ENCODE data around the gene GNPAT.

The GNPAT gene

DNA sequence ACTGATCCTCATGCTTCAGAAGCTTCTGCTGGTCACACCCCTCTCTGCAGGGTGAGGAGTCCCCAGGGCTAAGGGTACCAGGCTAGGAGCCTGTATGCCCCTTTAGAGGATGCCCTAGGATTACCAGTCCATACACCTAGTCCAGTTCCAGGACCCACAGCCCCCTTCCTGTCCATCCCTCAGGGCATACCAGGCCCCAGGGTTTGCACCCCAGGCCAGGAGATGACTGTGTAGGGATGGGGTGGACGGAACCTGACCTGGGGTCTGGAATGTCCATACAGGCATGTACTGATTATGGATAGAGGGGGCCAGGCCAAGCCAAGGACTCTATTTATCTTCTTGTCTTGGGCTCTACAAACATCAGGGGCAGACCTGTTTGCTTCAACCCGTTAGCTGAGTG lies 44.3 kb upstream of the GNPAT start:
- no peaks in the 10 kb centered on the region for H3K27me3 ChIP-seq (ENCODE audit: low read length)

DNA sequence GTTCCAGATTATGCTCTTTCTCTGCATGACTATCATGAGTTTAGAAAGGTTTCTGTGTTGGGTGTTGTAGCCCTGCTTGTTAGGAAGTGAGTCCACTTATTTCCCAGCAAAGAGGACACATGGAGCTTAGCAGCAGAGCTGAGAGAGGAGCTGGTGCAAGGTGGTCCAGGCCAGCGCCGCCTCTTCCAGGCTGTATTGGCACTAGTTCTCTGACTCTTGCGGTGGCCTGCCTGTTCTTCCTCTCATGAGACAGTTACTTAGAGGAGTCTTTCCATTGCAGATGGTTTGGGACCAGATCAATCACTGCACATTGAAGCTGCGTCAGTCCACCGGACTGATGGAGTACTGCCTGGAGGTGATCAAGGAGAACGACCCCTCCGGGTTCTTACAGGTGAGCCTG lies 41.1 kb upstream of the GNPAT start:
- no peaks in the 10 kb centered on the region for H3K27me3 ChIP-seq (ENCODE audit: low read length)
- H3K9me3 ChIP-seq (ENCODE audit: insufficient read depth, low read length) = no peaks in the 10 kb centered on the region
- no peak overlapping the region for H3K4me2 ChIP-seq (ENCODE audit: low read depth, low read length, poor library complexity, severe bottlenecking)
- H3K9ac ChIP-seq (ENCODE audit: low read length) = no peak overlapping the region
- no peak for TF ChIP-seq EZH2phosphoT487 (conservative IDR thresholded peaks at IDR 0.05; ENCODE audit: low read length)
- TF ChIP-seq, protein P1, sequence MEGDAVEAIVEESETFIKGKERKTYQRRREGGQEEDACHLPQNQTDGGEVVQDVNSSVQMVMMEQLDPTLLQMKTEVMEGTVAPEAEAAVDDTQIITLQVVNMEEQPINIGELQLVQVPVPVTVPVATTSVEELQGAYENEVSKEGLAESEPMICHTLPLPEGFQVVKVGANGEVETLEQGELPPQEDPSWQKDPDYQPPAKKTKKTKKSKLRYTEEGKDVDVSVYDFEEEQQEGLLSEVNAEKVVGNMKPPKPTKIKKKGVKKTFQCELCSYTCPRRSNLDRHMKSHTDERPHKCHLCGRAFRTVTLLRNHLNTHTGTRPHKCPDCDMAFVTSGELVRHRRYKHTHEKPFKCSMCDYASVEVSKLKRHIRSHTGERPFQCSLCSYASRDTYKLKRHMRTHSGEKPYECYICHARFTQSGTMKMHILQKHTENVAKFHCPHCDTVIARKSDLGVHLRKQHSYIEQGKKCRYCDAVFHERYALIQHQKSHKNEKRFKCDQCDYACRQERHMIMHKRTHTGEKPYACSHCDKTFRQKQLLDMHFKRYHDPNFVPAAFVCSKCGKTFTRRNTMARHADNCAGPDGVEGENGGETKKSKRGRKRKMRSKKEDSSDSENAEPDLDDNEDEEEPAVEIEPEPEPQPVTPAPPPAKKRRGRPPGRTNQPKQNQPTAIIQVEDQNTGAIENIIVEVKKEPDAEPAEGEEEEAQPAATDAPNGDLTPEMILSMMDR (IDR thresholded peaks at IDR 0.05; ENCODE audit: insufficient read depth, low read length, poor library complexity, severe bottlenecking) = no peak
- no peaks in the 10 kb centered on the region for H4K20me1 ChIP-seq (ENCODE audit: low read depth, low read length)
- no peaks in the 10 kb centered on the region for H3K9me2 ChIP-seq (replicated peaks; ENCODE audit: insufficient read depth, low read length)
- no peaks in the 10 kb centered on the region for H3K36me3 ChIP-seq (ENCODE audit: low read length)
- no peak overlapping the region for H3K4me3 ChIP-seq (ENCODE audit: insufficient read depth, low read length, poor library complexity, severe bottlenecking)
- no peak overlapping the region for H2AFZ ChIP-seq (ENCODE audit: low read depth, low read length, severe bottlenecking)
- H3F3A ChIP-seq (ENCODE audit: insufficient read depth) = no peaks in the 10 kb centered on the region
- no peak overlapping the region for H3K27ac ChIP-seq (ENCODE audit: low read depth, low read length)
- no peaks in the 10 kb centered on the region for H3K79me2 ChIP-seq (ENCODE audit: insufficient read depth, low read length)

More for the DNA sequence above, 44.3 kb upstream of the GNPAT start:
- Histone ChIP-seq H3K9me2 (replicated peaks; ENCODE audit: insufficient read depth, low read length) (no peaks in the 10 kb centered on the region), H3K4me3 (ENCODE audit: insufficient read depth, low read length, poor library complexity, severe bottlenecking) (no peak overlapping the region), H3K4me2 (ENCODE audit: low read depth, low read length, poor library complexity, severe bottlenecking) (no peak overlapping the region), H2AFZ (ENCODE audit: low read depth, low read length, severe bottlenecking) (no peak overlapping the region), H4K20me1 (ENCODE audit: low read depth, low read length) (no peaks in the 10 kb centered on the region), H3K27ac (ENCODE audit: low read depth, low read length) (no peak overlapping the region), H3K9me3 (ENCODE audit: insufficient read depth, low read length) (no peaks in the 10 kb centered on the region), H3F3A (ENCODE audit: insufficient read depth) (no peaks in the 10 kb centered on the region), H3K36me3 (ENCODE audit: low read length) (no peaks in the 10 kb centered on the region), H3K79me2 (ENCODE audit: insufficient read depth, low read length) (no peaks in the 10 kb centered on the region), H3K9ac (ENCODE audit: low read length) (no peak overlapping the region)
- TF ChIP-seq EZH2phosphoT487 (conservative IDR thresholded peaks at IDR 0.05; ENCODE audit: low read length) = no peak
- TF ChIP-seq, protein P1 (IDR thresholded peaks at IDR 0.05; ENCODE audit: insufficient read depth, low read length, poor library complexity, severe bottlenecking) = no peak

DNA sequence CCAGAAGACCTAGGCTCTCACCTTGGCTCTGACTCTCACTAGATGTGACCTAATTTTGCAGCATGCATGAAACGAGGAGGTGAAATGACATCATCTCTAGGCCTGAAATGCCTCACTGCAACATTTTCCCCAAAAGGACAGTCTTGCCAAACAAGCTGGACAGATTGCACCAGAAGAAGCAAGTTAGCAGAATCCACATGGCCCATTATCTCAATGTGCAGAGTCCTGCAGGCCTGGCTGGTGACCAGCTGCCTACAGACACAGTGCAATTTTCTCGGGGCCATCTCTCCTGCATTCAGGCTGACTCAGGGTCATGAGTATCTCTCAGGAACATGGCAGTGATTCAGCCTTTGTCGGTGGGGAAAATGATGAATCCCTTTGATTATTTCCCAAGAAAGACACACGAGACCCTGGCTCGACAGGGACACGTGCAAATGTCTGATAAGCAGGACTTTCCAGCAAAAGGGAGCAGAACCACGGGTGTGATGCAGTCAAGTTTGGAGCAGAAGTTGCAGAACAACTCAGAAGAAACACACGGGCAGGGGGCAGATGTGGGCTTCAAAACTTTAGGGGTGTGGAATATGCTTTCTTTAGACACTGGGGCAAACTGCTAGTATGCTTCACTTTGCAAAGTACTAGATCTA lies 40.5 kb upstream of the GNPAT start:
- H3K9ac ChIP-seq (ENCODE audit: low read length) = no peak overlapping the region
- H3K9me3 ChIP-seq (ENCODE audit: insufficient read depth, low read length) = no peaks in the 10 kb centered on the region
- no peaks in the 10 kb centered on the region for H3F3A ChIP-seq (ENCODE audit: insufficient read depth)
- no peaks in the 10 kb centered on the region for H3K79me2 ChIP-seq (ENCODE audit: insufficient read depth, low read length)
- no peaks in the 10 kb centered on the region for H4K20me1 ChIP-seq (ENCODE audit: low read depth, low read length)
- H3K4me2 ChIP-seq (ENCODE audit: low read depth, low read length, poor library complexity, severe bottlenecking) = no peak overlapping the region
- TF ChIP-seq EZH2phosphoT487 (conservative IDR thresholded peaks at IDR 0.05; ENCODE audit: low read length) = no peak
- TF ChIP-seq, protein P1 (IDR thresholded peaks at IDR 0.05; ENCODE audit: insufficient read depth, low read length, poor library complexity, severe bottlenecking) = no peak
- no peaks in the 10 kb centered on the region for H3K9me2 ChIP-seq (replicated peaks; ENCODE audit: insufficient read depth, low read length)
- H2AFZ ChIP-seq (ENCODE audit: low read depth, low read length, severe bottlenecking) = no peak overlapping the region
- no peak overlapping the region for H3K4me3 ChIP-seq (ENCODE audit: insufficient read depth, low read length, poor library complexity, severe bottlenecking)
- no peaks in the 10 kb centered on the region for H3K36me3 ChIP-seq (ENCODE audit: low read length)
- no peaks in the 10 kb centered on the region for H3K27me3 ChIP-seq (ENCODE audit: low read length)
- no peak overlapping the region for H3K27ac ChIP-seq (ENCODE audit: low read depth, low read length)
